Activated CD8-positive, alpha-beta memory T cell treated with anti-CD3 and anti-CD28 coated beads, Interleukin-2, amount 10 ng/mL, durations not matched to agents 7 days and 5 days (primary cell): ENCODE results near the gene TMEM45A. TPM values are rescaled to one million over a fixed set of nuclear protein-coding genes. Genes with fewer than 3 reads are reported as not detected.

Source experiments
- ATAC-seq: fragments of 150-1000 bp; cut with Tn5 transposase; one replicate; pipeline ENCODE4 v1.10.0; 2021; ENCODE audit warnings: moderate library complexity
- CTCF ChIA-PET: fragments of 350-600 bp; sonication (Branson Sonifier 250); formaldehyde crosslinking; loops from one replicate; lab custom pipeline; 2021; ENCODE audit warnings: antibody characterized with exemption; lab: Charles Lee
- DNase-seq: peaks from one replicate; pipeline ENCODE4 v3.0.0-alpha.2; 2020
- H3K27ac Mint-ChIP-seq: one replicate; pipeline ENCODE4 v1.8.0; 2021; ENCODE audit warnings: mild to moderate bottlenecking, mixed read lengths
- H3K27me3 Mint-ChIP-seq: one replicate; pipeline ENCODE4 v1.8.0; 2021; ENCODE audit warnings: mixed read lengths
- H3K36me3 Mint-ChIP-seq: one replicate; pipeline ENCODE4 v1.8.0; 2021; ENCODE audit warnings: mild to moderate bottlenecking, mixed read lengths
- H3K4me1 Mint-ChIP-seq: one replicate; pipeline ENCODE4 v1.8.0; 2021; ENCODE audit warnings: mixed read lengths
- H3K4me3 Mint-ChIP-seq: one replicate; pipeline ENCODE4 v1.8.0; 2021; ENCODE audit warnings: mild to moderate bottlenecking, moderate library complexity, mixed read lengths
- H3K9me3 Mint-ChIP-seq: one replicate; pipeline ENCODE4 v1.8.0; 2022; ENCODE audit warnings: low read depth, mixed read lengths
- total RNA-seq, 2 experiments: library from RNA; stranded (reverse); gene quantifications; one replicate each; pipeline ENCODE4 v1.2.3, GENCODE V29; 2021

TMEM45A gene
- total RNA-seq, 2 experiments from 2014 or later, result 0.26 to 0.89 TPM

DNA sequence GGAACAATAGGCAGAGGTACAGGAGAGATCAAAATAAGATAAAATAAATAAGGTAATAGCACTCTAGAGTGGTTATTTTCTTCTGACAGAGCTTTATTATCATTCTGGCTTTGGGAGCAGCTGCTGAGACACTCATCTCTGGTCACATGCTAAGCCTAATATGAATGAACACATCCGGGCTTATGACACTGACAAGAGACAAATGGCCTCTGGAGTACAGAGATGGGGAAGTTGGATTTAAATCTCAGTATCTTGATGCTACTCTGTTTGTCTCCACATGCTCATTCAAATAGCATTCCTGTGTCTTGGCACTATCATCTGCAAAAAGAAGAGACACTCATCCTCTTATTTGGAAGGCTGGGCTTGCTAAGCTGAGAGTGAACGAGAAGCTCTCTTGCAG is 55.6 kb downstream of the TMEM45A start:
- H3K4me1 Mint-ChIP-seq, result no peaks in the 10 kb centered on the region
- no peak overlapping the region for H3K4me3 Mint-ChIP-seq
- H3K27me3 Mint-ChIP-seq, result peaks cover 14% of the 10 kb centered on the region
- H3K27ac Mint-ChIP-seq, result no peak overlapping the region
- H3K36me3 Mint-ChIP-seq, result no peaks in the 10 kb centered on the region
- DNase-seq (no peak), ATAC-seq (no peak)
- CTCF ChIA-PET, result no interaction called here
- no peaks in the 10 kb centered on the region for H3K9me3 Mint-ChIP-seq

GRCh38 chr3:100553618-100554372 is 61.4 kb downstream of the TMEM45A start:
- ATAC-seq, result no peak
- H3K4me3 Mint-ChIP-seq, result no peak overlapping the region
- DNase-seq, result no peak
- no peaks in the 10 kb centered on the region for H3K36me3 Mint-ChIP-seq
- no peak overlapping the region for H3K27ac Mint-ChIP-seq
- CTCF ChIA-PET, result no interaction called here
- no peaks in the 10 kb centered on the region for H3K4me1 Mint-ChIP-seq
- no peaks in the 10 kb centered on the region for H3K9me3 Mint-ChIP-seq
- peaks cover 6% of the 10 kb centered on the region for H3K27me3 Mint-ChIP-seq

DNA sequence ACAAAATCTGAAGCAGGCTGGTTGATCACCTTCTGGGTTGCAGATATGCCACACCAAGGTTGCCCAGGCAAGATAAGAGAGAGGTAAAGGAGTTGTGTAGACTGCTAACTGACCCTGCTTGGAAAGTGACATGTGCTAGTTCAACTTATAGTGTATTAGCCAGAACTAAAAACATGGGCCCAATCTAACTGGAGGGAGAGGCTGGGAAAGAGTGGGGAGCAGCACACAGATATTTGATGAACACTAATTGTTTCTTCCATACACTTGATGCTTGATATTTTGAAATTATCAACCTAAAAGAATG is 61.9 kb downstream of the TMEM45A start:
- ATAC-seq (no peak), DNase-seq (no peak)
- H3K36me3 Mint-ChIP-seq, result no peaks in the 10 kb centered on the region
- no peaks in the 10 kb centered on the region for H3K4me1 Mint-ChIP-seq
- H3K27me3 Mint-ChIP-seq, result peaks cover 6% of the 10 kb centered on the region
- H3K27ac Mint-ChIP-seq, result no peak overlapping the region
- CTCF ChIA-PET, result no interaction called here
- no peaks in the 10 kb centered on the region for H3K9me3 Mint-ChIP-seq
- no peak overlapping the region for H3K4me3 Mint-ChIP-seq

DNA sequence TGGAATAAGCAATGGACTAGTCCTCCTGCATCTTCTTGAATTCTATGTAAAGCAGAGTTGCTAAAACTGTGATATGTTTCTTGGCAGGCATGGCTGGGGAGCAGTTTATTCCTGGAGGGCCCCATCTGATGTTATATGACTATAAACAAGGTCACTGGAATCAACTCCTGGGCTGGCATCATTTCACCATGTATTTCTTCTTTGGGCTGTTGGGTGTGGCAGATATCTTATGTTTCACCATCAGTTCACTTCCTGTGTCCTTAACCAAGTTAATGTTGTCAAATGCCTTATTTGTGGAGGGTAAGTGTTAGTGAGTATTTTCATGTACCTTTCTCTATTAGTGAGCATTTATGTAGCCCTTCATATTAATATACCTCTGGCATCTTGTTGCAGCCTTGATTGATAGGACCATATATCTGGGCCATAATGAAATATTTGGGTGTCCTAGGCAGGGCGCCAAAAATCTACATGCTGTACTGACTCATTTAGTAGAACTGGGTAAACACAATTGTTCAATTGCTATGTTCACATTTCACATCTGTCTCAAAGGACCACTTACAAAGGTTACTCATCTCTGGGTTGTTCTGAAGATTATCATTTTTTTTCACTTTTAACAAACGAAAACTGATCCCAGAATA is 64.4 kb downstream of the TMEM45A start:
- H3K9me3 Mint-ChIP-seq, result no peaks in the 10 kb centered on the region
- CTCF ChIA-PET, result no interaction called here
- no peak overlapping the region for H3K27ac Mint-ChIP-seq
- no peak for DNase-seq
- no peaks in the 10 kb centered on the region for H3K4me1 Mint-ChIP-seq
- no peak for ATAC-seq
- H3K36me3 Mint-ChIP-seq, result no peaks in the 10 kb centered on the region
- H3K4me3 Mint-ChIP-seq, result no peak overlapping the region
- H3K27me3 Mint-ChIP-seq, result peaks cover 6% of the 10 kb centered on the region

- CTCF ChIA-PET, result no interaction called here
- no peak overlapping the region for H3K4me3 Mint-ChIP-seq
- no peaks in the 10 kb centered on the region for H3K36me3 Mint-ChIP-seq
- ATAC-seq, result no peak
- no peaks in the 10 kb centered on the region for H3K9me3 Mint-ChIP-seq
- peaks cover 3% of the 10 kb centered on the region for H3K27me3 Mint-ChIP-seq
- no peak for DNase-seq
- H3K27ac Mint-ChIP-seq, result no peak overlapping the region
- H3K4me1 Mint-ChIP-seq, result no peaks in the 10 kb centered on the region
These were observed 65.8 kb downstream of the TMEM45A start for GRCh38 chr3:100558233-100558632.

GRCh38 chr3:100560426-100560825 is 68.0 kb downstream of the TMEM45A start:
- Mint-ChIP-seq H3K27ac (no peak overlapping the region), H3K4me3 (no peak overlapping the region), H3K4me1 (no peaks in the 10 kb centered on the region), H3K36me3 (no peaks in the 10 kb centered on the region), H3K27me3 (no peaks in the 10 kb centered on the region), H3K9me3 (no peaks in the 10 kb centered on the region)
- CTCF ChIA-PET, result no interaction called here
- ATAC-seq (no peak), DNase-seq (no peak)

DNA sequence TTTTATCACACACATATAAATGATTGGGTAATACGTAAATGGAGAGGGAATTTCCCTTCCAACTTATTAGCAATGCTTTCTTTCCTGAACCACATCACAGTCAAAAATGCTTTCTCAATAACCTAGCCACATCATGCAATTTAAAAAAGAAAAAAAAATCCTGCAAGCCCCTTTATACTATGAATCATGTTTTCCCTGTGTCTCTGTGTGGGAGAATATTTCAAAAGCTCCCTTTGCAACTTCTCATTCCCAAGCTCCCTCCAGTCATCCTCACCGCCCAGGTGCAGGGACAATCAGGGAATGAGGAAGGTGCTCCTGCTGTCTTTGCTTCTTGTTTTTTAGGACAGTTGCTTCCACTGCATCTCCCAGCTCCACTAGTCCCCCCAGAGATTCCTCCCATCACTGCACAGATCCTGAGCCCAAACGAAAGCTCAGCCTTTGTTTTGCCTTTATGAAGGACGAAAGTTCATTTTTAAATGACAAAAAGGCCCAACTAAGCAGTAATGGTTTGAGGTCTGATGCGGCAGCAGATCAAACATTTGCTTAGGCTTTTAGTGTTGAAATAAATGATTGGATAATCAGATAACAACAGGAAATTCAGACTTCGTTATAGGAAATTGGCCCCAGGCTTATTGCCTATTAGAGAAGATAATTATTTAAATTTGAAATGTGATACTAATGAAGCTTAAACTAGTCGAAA is 69.2 kb downstream of the TMEM45A start:
- Mint-ChIP-seq H3K36me3 (no peaks in the 10 kb centered on the region), H3K27me3 (no peaks in the 10 kb centered on the region), H3K4me1 (no peaks in the 10 kb centered on the region), H3K9me3 (no peaks in the 10 kb centered on the region), H3K27ac (no peak overlapping the region), H3K4me3 (no peak overlapping the region)
- no peak for DNase-seq
- CTCF ChIA-PET, result no interaction called here
- ATAC-seq, result no peak

DNA sequence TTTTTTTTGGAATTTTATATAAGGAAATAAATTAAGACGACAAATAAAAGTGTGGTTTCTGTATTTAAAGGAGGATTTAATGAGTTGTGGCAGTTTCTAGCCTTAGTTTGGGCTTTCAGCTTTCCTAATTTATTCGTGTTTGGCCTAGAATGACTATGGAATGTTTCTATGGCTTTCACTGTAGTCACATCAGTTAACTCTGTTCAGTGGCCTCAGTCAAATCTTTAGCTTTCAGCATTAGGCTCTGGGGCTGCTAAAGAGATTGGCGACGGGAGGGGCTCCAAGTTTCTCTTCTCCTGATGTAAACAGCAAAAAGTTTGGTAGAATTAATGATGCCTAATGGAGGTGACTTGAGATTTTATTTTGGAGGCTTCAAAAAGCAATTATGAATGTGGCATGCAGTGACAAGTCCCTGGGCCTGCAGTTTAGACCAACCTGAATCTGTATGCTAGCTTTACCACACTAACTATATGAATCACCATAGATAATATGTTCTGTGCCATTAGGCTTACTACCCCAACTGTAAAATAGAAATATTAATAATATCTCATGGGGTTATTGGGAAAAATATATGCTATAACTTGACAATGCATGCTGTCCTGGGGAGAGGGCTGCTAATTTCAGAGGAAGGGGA is 69.9 kb downstream of the TMEM45A start:
- no peak for DNase-seq
- CTCF ChIA-PET, result no interaction called here
- Mint-ChIP-seq H3K9me3 (no peaks in the 10 kb centered on the region), H3K4me1 (no peaks in the 10 kb centered on the region), H3K4me3 (no peak overlapping the region), H3K27me3 (no peaks in the 10 kb centered on the region), H3K27ac (no peak overlapping the region), H3K36me3 (no peaks in the 10 kb centered on the region)
- no peak for ATAC-seq

DNA sequence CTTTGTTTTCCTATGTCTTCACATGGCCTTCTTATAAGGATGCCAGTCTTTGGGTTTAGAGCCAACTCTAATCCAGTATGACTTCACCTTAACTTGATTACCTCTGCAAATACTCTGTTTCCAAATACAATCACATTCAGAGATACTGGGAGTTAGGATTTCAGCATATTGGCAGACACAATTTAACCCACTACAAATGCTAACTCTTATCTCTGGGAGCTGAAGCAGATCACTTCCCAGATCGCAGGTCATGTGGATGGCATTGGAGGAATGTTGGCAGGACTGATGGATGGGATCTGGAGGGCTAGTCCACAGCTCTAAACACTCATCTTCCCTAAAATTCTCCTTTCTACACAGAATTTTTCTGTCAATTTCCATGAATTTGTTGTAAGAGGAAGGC is 70.8 kb downstream of the TMEM45A start:
- H3K4me1 Mint-ChIP-seq, result no peaks in the 10 kb centered on the region
- no peaks in the 10 kb centered on the region for H3K36me3 Mint-ChIP-seq
- no peak overlapping the region for H3K4me3 Mint-ChIP-seq
- no peak overlapping the region for H3K27ac Mint-ChIP-seq
- no peaks in the 10 kb centered on the region for H3K9me3 Mint-ChIP-seq
- CTCF ChIA-PET, result no interaction called here
- ATAC-seq (no peak), DNase-seq (no peak)
- H3K27me3 Mint-ChIP-seq, result no peaks in the 10 kb centered on the region

DNA sequence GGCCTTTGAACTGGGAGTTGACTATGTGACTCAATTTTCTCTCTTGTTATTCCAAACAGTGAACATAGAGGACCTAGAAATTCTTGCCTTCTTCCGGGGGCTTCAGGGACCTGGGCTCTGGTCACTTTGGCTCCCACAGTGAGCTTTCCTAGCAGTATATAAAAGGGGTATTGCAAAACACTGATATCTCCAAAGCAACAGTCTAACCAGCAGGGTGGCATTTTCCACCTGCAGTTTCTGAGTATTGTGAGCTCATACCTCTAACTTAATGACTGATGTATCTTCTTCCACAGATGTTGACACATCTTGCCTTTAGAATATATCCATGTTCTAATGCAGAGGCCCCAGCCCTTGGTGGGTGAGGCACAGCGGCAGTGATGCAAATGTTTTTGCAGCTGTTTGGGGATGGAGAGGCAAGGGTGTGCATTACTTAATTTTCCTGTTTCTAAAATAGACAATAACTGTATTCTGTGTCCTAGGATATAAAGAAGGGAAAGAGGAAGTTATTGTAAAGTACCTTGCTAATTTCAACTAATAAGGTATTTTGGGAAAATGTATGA is 71.3 kb downstream of the TMEM45A start:
- no peaks in the 10 kb centered on the region for H3K4me1 Mint-ChIP-seq
- H3K4me3 Mint-ChIP-seq, result no peak overlapping the region
- CTCF ChIA-PET, result no interaction called here
- no peak for ATAC-seq
- no peaks in the 10 kb centered on the region for H3K9me3 Mint-ChIP-seq
- no peaks in the 10 kb centered on the region for H3K36me3 Mint-ChIP-seq
- no peak for DNase-seq
- no peaks in the 10 kb centered on the region for H3K27me3 Mint-ChIP-seq
- H3K27ac Mint-ChIP-seq, result no peak overlapping the region

DNA sequence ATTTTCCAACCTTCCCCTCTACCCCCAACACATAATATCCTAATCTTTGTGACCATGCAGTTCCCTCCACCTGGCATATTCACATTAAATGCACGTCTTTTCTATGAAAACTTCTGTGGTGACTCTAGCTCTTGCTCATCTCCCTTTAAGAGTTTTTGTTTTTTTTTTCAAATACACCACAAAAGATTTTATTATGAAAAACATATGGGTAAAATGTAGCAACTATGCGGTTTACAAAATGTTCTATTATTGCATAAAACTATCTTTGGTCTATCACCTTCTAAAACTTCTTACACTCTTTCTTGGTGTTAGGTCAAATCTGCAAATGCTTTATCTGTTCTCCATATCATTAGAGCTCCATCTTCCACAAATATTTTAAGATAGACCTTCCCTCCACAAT is 78.4 kb downstream of the TMEM45A start:
- no peaks in the 10 kb centered on the region for H3K4me1 Mint-ChIP-seq
- no peaks in the 10 kb centered on the region for H3K36me3 Mint-ChIP-seq
- H3K27ac Mint-ChIP-seq, result no peak overlapping the region
- CTCF ChIA-PET, result no interaction called here
- no peak for DNase-seq
- H3K9me3 Mint-ChIP-seq, result no peaks in the 10 kb centered on the region
- no peak overlapping the region for H3K4me3 Mint-ChIP-seq
- no peak for ATAC-seq
- H3K27me3 Mint-ChIP-seq, result no peaks in the 10 kb centered on the region

DNA sequence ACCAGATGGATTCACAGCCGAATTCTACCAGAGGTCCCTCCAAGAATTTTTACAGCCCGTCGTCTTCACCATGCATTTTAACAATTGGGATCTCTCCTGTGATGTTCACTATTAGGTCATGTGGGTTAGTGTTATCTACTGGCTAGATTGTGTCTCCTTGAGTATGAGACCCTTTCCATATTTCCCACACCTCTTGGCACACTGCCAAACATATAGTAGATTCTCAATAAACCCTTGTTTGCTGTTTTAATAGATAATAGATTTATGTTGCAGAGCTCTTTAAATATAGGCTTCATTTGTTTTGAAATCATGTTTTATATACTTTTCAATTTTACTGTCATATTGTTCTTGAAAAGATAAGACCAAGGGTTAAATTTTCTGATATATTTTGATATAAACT is 82.1 kb downstream of the TMEM45A start:
- CTCF ChIA-PET, result interaction anchor here (0.6 kb wide), 1 partner anchor 247 kb away, joined by 3 read pairs; no protein-coding TSS in a partner anchor
- Mint-ChIP-seq H3K27me3 (peaks cover 7% of the 10 kb centered on the region), H3K36me3 (no peaks in the 10 kb centered on the region), H3K4me3 (no peak overlapping the region), H3K4me1 (no peaks in the 10 kb centered on the region), H3K27ac (no peak overlapping the region), H3K9me3 (no peaks in the 10 kb centered on the region)
- no peak for ATAC-seq
- DNase-seq, result no peak

DNA sequence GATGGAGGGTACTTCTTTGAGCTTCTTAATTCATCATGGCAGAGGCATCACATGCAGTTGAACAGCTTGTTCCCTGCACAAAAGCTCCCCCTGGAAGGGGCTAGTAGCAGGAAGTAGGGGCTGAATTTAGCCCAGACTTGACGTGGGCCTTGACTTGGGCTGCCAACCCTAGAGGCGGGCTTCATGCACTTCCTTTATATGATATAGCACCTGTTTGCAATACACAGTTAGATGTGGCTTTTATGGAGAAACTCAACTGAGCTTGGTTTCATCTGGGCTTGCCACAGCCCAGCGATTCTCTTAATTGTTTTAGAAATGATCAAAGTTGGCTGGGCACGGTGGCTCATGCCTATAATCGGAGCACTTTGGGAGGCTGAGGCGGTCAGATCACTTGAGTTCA is 83.3 kb downstream of the TMEM45A start:
- Mint-ChIP-seq H3K4me1 (no peaks in the 10 kb centered on the region), H3K36me3 (no peaks in the 10 kb centered on the region), H3K27me3 (peaks cover 13% of the 10 kb centered on the region), H3K9me3 (no peaks in the 10 kb centered on the region), H3K4me3 (no peak overlapping the region), H3K27ac (no peak overlapping the region)
- CTCF ChIA-PET, result interaction anchor here (1.0 kb wide), 1 partner anchor 13 kb away, joined by 4 read pairs; no protein-coding TSS in a partner anchor
- no peak for DNase-seq
- no peak for ATAC-seq
